ENCODE results near the gene FBXL7.

Gene FBXL7

GRCh38 chr5:15547261-15547839 lies 47.4 kb downstream of the FBXL7 start:
- DNase-seq: no peak

DNA sequence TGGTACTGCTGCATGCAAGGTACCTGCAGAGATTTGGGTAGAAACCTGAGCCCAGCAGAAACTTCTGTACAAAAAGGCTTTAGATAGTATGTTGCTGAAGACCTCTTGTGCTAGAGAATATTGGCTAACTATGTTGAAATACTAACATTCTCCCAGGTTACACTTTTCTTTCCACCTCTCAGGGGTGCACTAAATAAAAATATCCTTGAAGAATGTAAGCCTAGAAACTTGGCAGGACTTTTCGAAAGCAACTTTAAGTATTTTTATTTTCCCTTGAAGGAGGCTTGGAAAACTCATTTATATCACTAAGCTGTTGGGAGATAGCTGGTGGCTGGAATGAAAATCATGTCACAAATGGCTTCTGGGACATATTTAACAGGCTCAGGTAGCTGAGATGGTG lies 50.0 kb downstream of the FBXL7 start:
- DNase-seq: no peak

- no peak for DNase-seq
Observed at GRCh38 chr5:15550502-15551112, 50.6 kb downstream of the FBXL7 start.

- DNase-seq: no peak
Observed at GRCh38 chr5:15551113-15551504, 51.1 kb downstream of the FBXL7 start.

DNA sequence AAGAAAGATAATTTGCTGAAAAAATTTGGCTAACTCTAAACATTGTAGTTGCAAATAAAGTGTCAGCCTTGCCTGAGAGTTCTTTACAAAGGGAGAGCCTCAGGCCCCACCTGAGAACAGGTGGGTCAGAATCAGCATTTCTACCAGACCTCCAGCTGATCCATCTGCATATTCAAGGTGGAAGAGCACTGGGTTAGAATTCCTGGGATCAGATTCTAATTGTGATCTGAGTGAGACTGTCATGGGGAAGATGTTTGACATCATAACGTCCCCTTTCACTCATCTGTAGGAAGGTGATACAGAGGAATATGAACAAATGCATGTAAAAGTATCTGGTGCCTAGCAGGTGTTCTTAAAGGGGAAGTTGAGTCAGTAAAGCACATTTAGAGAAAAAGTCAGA lies 54.6 kb downstream of the FBXL7 start:
- no peak for DNase-seq

- no peak for DNase-seq
Observed at GRCh38 chr5:15555176-15555575, 55.2 kb downstream of the FBXL7 start.

GRCh38 chr5:15558240-15558639 lies 58.3 kb downstream of the FBXL7 start:
- no peak for DNase-seq

- DNase-seq: no peak
Observed at GRCh38 chr5:15558681-15559080, 58.7 kb downstream of the FBXL7 start.

GRCh38 chr5:15560421-15560820 lies 60.4 kb downstream of the FBXL7 start:
- DNase-seq: no peak

DNA sequence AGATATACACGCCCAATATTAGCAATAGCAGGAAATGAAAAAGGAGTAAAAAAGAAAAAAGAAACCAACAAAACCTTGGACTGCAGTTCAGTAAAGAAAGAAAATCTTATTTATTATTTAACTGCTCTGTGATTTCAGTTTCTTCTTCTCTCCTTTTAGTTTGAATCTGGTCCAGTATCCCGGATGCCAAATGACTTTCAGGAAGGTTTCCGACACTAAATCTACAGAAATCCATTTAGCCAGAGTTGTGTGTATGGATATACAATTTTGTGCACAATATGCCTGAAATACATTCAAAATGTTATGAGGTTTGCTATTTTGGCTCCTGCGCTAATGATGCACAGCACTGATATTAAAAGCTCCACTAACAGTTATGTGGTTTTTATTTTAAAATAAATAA lies 64.5 kb downstream of the FBXL7 start:
- no peak for DNase-seq

- no peak for DNase-seq
Observed at GRCh38 chr5:15564957-15565356, 65.0 kb downstream of the FBXL7 start.

GRCh38 chr5:15566306-15566705 lies 66.3 kb downstream of the FBXL7 start:
- DNase-seq: no peak

DNA sequence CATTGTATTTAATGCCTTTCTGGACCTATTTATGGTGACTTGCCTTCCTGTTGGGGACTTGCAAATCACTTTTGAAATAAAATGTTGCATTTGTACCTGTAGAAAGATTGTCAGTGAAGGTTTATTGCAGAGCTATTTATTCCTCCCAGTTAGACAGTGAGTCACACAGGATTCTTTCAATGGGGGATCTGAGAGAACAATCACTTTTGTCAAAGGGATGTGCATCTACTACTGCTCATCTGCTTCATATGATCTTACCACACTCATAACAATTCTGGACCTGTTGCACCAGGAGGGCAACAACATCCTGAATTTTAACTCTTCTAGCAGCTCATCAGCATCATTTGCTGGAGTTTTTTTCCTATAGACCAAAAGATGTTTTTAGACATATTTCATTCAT lies 66.8 kb downstream of the FBXL7 start:
- DNase-seq: no peak

- no peak for DNase-seq
Observed at GRCh38 chr5:15570491-15570890, 70.5 kb downstream of the FBXL7 start.

GRCh38 chr5:15571081-15571480 lies 71.1 kb downstream of the FBXL7 start:
- DNase-seq: no peak

GRCh38 chr5:15571618-15572017 lies 71.6 kb downstream of the FBXL7 start:
- DNase-seq: no peak

DNA sequence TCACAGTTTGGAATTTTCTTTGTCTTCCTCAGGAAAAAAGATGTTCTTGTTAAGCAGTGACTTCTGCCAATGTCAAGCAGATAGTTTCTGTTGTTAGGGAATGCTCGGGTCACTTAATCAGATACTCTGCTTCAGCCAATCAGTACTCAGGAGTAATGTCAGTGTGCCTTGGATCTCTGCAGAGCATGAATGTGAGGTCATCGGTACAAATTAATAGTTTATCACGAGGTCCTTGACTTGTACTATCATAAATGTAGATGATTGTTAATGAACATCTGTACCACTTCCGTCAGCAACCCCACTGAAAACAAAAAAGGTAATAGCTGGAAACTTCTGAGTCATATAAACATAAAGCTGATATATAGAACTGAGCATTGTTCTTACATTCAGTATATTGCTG lies 73.6 kb downstream of the FBXL7 start:
- no peak for DNase-seq

DNA sequence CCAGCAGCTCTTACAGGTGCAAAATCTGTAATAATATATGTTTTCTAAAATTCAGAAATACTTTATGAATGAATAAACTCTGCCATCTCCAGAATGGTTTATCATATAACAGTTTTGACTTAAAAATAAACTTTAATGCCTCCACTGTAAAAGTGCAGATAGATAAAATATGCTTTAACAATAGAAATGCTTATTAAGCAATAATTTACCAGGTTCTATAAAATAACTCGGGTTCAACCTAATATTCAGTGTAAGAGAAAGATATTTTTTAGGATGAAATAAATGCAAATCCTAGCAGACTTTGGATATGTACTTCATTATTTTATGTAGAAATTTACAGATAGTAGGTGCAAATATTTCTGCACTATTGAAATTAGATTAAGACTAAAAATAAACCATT lies 74.1 kb downstream of the FBXL7 start:
- DNase-seq: no peak

- DNase-seq: no peak
Observed at GRCh38 chr5:15574806-15575325, 74.9 kb downstream of the FBXL7 start.

DNA sequence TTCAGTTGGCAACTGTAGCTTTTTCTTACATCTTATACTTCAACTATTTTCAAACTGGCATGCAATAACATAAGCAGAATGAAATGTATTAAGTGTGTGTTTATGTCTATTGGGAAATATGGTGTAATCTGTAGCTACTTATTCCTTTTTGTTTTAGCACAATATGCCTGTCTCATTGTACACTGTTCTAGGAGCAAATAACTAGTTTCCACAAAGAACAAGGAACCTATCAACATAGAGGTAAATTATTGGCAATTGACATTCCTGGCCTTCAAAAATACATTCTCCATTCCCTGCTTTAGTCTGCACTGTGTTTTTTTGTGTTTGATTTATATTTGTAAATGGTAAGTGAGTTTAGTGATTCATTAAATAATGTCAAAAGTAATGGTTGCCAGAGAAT lies 75.7 kb downstream of the FBXL7 start:
- no peak for DNase-seq

DNA sequence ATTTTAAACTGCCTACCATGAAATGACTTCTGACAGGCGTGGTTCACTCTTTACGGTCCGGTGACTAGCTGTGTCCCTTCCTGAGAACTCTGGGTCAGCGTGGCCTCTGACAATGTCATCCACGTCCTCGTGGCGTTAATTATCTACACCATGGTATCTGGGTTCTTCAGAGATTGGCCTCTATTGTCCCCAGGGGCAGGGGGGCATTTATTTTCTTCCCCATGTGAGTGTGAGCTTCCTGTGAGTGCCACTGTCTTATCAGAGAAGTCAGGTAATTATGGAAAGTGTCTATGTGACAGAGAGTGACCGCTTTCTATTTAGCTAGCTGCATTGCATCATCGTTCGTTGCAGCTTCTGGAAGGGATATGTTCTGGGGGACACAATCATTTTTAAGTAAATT lies 77.2 kb downstream of the FBXL7 start:
- DNase-seq: no peak

DNA sequence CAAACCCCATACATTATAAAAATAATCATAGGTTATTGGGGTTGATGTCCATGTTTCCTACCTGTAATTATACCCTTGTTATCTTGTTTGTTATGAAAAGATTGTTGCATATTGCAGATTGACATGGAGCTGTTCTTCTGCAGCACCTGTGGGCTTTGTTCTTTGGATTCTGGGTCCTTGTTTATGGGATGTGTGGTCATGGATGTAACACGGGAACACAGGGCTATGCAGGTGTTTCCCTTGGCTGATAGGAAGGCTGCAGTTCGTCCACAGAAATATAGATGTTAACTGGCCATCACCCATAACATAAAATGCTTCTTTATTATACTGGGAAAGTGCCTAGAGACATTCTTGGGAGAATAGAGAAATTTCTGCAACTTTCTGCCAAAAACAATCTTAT lies 77.9 kb downstream of the FBXL7 start:
- no peak for DNase-seq

GRCh38 chr5:15579193-15579990 lies 79.4 kb downstream of the FBXL7 start:
- no peak for DNase-seq

DNA sequence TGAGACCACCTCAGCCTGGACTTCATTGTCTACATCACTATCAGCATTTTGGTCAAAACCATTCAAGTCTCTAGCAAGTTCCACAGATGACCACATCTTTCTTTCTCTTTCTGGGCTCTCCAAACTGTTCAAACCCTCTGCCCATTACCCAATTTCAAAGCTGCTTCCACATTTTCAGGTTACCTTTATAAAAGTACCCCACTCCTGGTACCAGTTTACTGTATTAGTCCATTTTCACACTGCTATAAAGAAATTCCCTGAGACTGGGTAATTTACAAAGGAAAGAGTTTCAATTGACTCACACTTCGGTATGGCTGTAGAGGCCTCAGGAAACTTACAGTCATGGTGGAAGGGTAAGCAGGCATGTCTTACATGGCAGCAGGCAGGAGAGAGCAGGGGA lies 84.5 kb downstream of the FBXL7 start:
- no peak for DNase-seq

Measured in activated CD8-positive, alpha-beta memory T cell treated with anti-CD3 and anti-CD28 coated beads, Interleukin-2, amount 50 U/mL, for 4 hours (primary cell).